ENCODE measurements around the gene GFI1B.
"Not testable (repeated sequence)": the region's sequence is repeated elsewhere in the genome, so short reads cannot be mapped to it uniquely, and the experiment has no call there.

GFI1B gene

GRCh38 chr9:132993511-132993939, 15.0 kb downstream of the GFI1B start:
- DNase-seq, result no peak

GRCh38 chr9:132994410-132995120, 16.1 kb downstream of the GFI1B start:
- DNase-seq, result no peak

- no peak for DNase-seq
These were observed 16.6 kb downstream of the GFI1B start for GRCh38 chr9:132995121-132995420.

GRCh38 chr9:132995879-132996278, 17.4 kb downstream of the GFI1B start:
- no peak for DNase-seq

- no peak for DNase-seq
These were observed 18.0 kb downstream of the GFI1B start for GRCh38 chr9:132996526-132996925.

- no peak for DNase-seq
These were observed 19.1 kb downstream of the GFI1B start for GRCh38 chr9:132997591-132997990.

GRCh38 chr9:132998221-132998620, 19.7 kb downstream of the GFI1B start:
- DNase-seq, result not testable (repeated sequence)

- DNase-seq, result no peak
These were observed 20.5 kb downstream of the GFI1B start for GRCh38 chr9:132998831-132999635.

- no peak for DNase-seq
These were observed 23.9 kb downstream of the GFI1B start for GRCh38 chr9:133002147-133003070.

GRCh38 chr9:133003071-133003461, 24.6 kb downstream of the GFI1B start:
- DNase-seq, result no peak

- DNase-seq, result no peak
These were observed 25.2 kb downstream of the GFI1B start for GRCh38 chr9:133003671-133004090.

GRCh38 chr9:133004091-133004998, 25.9 kb downstream of the GFI1B start:
- no peak for DNase-seq

- no peak for DNase-seq
These were observed 26.7 kb downstream of the GFI1B start for GRCh38 chr9:133004999-133005760.

- DNase-seq, result no peak
These were observed 27.5 kb downstream of the GFI1B start for GRCh38 chr9:133005957-133006356.

GRCh38 chr9:133006731-133007352, 28.3 kb downstream of the GFI1B start:
- DNase-seq, result no peak

- DNase-seq, result no peak
These were observed 29.9 kb downstream of the GFI1B start for GRCh38 chr9:133008406-133008805.

- DNase-seq, result no peak
These were observed 30.3 kb downstream of the GFI1B start for GRCh38 chr9:133008824-133009223.

GRCh38 chr9:133009906-133010582, 31.6 kb downstream of the GFI1B start:
- no peak for DNase-seq

GRCh38 chr9:133014696-133015095, 36.2 kb downstream of the GFI1B start:
- no peak for DNase-seq

Data from stimulated activated CD4-positive, alpha-beta T cell treated with anti-CD3 and anti-CD28 coated beads, Interleukin-4, amount 100 ng/mL, for 1 hour (primary cell).